SJSA1 (cell line): ENCODE results near the gene PPP1CB. TPM values are rescaled to one million over a fixed set of nuclear protein-coding genes. Genes with fewer than 3 reads are reported as not detected.

Experiments
- DNase-seq, 2 experiments: peaks; one replicate each; pipeline ENCODE4 v3.0.0-alpha.2; 2015 to 2020; ENCODE audit warnings: low spot score in 2 of 2, low read depth in 1 of 2
- H3K27ac ChIP-seq: fragments of 250-450 bp; sonication (Bioruptor Pico); 2 replicates; pipeline ENCODE4 v1.5.1; 2020; ENCODE audit warnings: mild to moderate bottlenecking, moderate library complexity
- H3K27me3 ChIP-seq: fragments of 250-450 bp; sonication (Bioruptor Pico); replicated peaks from 2 replicates; pipeline ENCODE4 v1.5.1; 2020; ENCODE audit warnings: mild to moderate bottlenecking, moderate library complexity
- H3K36me3 ChIP-seq: fragments of 250-450 bp; sonication (Bioruptor Pico); 2 replicates; pipeline ENCODE4 v1.5.1; 2020; ENCODE audit warnings: mild to moderate bottlenecking
- H3K4me1 ChIP-seq: fragments of 250-450 bp; sonication (Bioruptor Pico); replicated peaks from 2 replicates; pipeline ENCODE4 v1.6.1; 2021; ENCODE audit warnings: mild to moderate bottlenecking
- H3K4me3 ChIP-seq: fragments of 250-450 bp; sonication (Bioruptor Pico); 2 replicates; pipeline ENCODE4 v1.5.1; 2020; ENCODE audit warnings: mild to moderate bottlenecking
- H3K9me3 ChIP-seq: fragments of 250-450 bp; sonication (Bioruptor Pico); replicated peaks from 2 replicates; pipeline ENCODE4 v1.5.1; 2020; ENCODE audit warnings: mild to moderate bottlenecking
- total RNA-seq: library from RNA; depleted of rRNA; stranded (reverse); fragments of >200 nt; shearing (Covaris generic); gene quantifications from 2 replicates; pipeline ENCODE4 v1.2.3, GENCODE V29; 2014

PPP1CB gene
- total RNA-seq, 1 experiment from 2014 or later: 206 TPM

DNA sequence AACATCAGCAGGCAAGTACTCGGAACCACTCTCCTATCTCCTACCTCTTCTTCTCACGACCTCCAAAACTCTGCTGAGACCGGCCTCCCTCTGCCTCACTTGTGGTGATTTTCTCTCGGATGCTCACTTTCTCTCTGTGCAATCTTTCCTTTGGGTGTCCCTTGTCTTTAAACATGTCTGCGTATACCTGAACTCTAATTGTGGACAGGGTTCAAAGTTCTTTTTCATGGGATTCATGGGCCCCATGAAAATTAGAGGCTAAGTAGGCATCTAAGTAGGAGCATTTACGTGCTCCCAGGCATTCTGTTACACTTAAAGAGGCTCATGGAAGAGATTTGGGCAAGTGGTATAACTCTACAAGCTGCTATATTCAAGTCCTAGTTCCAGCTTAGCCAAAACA, 2.1 kb upstream of the PPP1CB start:
- Histone ChIP-seq H3K27me3 (no peaks in the 10 kb centered on the region), H3K36me3 (peaks cover 12% of the 10 kb centered on the region), H3K4me3 (no peak overlapping the region), H3K9me3 (no peaks in the 10 kb centered on the region), H3K27ac (no peak overlapping the region), H3K4me1 (peaks cover 18% of the 10 kb centered on the region)
- DNase-seq: no peak

DNA sequence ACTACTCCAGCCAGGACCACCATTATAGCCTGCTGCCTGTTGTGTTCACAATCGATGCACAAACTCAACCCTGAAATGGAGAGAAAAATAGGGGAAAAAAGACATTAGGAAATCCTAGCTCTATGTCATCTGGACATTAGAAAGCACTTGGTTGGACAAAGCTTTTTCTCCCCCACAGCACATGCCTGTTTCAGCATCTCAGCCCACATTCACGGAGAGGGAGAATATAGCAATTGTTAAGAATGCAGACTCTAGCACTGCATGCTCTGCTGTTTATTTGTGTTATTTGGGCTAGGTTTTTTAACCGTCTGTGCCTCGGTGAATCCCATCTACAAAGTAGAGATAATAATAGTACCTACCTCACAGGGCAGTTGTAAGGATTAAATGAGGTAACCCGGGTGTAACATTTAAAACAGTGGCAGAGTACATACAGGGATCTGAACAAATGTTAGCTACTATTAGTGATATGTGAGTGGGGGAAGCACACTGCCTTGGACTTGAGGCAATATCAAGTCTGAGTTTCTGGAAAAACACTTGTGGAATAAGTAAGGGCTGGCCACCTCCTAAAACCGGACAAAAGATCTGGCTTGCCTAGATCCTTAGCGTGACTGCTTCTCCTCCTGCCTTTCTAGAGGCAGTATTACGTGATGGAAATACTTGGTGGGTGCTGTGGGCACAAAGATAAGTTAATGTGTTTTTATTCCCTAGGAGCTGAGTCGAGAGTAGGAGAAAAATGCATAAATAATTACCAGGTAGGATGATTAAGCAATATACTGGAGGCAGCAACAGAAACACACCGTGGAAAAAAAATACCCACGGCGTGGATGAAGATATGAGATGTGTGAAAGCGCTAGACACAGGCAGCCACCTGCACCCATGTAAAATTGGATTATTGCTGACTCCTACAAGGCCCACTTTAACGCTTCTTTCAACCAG, 1.0 kb upstream of the PPP1CB start:
- no peaks in the 10 kb centered on the region for H3K27me3 ChIP-seq
- peak overlapping the region; percentile 94 for H3K4me3 ChIP-seq
- peak in 1 of 2 experiments; percentile 51 for DNase-seq
- peaks cover 12% of the 10 kb centered on the region for H3K36me3 ChIP-seq
- no peaks in the 10 kb centered on the region for H3K9me3 ChIP-seq
- H3K4me1 ChIP-seq: peaks cover 28% of the 10 kb centered on the region
- H3K27ac ChIP-seq: peak overlapping the region; percentile 95

DNA sequence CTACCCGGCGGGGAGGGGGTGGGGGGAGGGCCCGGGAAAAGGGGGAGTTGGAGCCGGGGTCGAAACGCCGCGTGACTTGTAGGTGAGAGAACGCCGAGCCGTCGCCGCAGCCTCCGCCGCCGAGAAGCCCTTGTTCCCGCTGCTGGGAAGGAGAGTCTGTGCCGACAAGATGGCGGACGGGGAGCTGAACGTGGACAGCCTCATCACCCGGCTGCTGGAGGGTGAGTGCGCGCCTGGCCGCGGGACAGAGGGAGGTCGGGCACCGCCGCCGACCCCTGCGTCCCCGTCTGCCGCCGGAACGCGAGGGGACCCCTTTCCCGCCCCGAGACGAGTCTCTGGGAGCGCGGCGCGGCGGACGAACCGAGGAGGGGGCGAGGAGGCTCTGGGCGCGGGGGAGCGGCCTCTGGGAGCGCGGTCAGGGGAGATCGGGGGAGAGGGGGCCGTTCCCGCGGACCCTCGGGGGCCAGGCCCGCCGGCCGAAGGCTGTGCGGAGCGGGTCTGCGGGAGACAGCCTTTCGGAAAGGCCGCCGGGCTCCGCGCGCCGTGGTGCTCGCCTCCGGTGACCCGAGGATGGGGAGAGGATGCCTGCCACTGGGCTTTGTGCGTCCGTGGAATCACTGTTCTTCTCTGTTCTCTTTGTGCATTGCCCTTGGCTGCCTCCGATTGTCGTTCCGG, 463 bp downstream of the PPP1CB start:
- Histone ChIP-seq H3K27me3 (no peaks in the 10 kb centered on the region), H3K4me1 (peaks cover 43% of the 10 kb centered on the region), H3K9me3 (no peaks in the 10 kb centered on the region), H3K27ac (peak overlapping the region; percentile 95), H3K4me3 (peak overlapping the region; percentile 94), H3K36me3 (peaks cover 12% of the 10 kb centered on the region)
- DNase-seq: peak in 1 of 2 experiments; percentile 46

DNA sequence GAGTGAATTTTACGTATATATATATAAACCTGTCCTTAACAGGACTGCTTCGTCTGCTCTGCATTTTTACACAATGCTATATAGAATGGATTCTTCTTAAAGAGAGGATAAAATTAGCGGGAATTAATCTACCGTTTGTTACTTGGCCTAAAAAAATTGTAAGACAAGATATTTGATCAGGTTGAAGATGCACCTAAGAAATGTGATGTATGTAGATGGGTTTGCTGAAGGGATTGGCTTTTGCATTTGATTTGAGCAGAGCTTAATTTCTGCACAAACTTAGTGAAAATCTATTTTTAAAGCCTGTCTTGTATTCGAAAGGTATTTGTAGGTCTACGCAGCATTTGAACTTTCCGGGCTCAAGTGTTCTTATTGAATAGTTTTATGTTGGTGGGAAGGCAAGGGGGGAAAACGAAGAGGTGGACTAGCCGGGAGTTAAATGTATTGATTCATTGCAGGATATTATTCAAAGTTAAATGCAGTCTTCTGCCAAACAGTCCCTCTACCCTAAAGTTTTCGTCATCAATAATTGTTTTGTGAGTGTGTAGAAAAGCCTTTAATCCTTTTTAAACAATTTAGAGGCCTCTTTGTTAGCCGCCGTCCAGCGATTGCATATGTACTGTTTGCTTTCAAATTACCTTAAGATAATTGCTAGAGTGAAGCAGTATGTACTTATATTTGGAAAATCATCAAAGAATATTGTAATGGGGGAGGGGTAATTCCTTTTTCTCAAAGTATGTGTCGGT, 1.2 kb downstream of the PPP1CB start:
- Histone ChIP-seq H3K27me3 (no peaks in the 10 kb centered on the region), H3K4me3 (peak overlapping the region; percentile 94), H3K4me1 (peaks cover 50% of the 10 kb centered on the region), H3K27ac (peak overlapping the region; percentile 95), H3K9me3 (no peaks in the 10 kb centered on the region), H3K36me3 (peaks cover 15% of the 10 kb centered on the region)
- DNase-seq: no peak

DNA sequence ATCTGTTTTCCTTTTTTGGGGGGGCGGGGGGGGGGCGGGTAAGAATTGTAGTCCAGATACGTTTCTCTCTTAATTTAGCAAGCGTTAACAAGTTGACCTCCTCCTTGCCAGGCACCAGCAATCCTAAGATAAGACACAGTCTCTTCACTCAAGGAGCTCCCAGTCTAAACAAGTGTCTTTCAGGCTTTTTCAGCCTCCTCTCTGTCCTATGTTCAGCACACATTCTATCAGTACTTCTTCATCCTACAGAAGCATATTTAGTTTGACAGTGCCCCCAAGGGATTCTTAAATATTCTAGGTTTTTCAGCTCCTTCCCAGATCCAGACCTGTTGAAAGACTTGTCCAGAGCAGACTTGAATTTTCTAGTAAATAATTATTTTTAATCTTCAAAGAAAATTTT, 2.7 kb downstream of the PPP1CB start:
- H3K4me1 ChIP-seq: peaks cover 50% of the 10 kb centered on the region
- DNase-seq: peak in 1 of 2 experiments; percentile 26
- H3K27ac ChIP-seq: 0 out of 2 replicates have a peak overlapping the region, but pooled peaks have one; percentile 21
- H3K27me3 ChIP-seq: no peaks in the 10 kb centered on the region
- H3K36me3 ChIP-seq: peaks cover 27% of the 10 kb centered on the region
- H3K9me3 ChIP-seq: no peaks in the 10 kb centered on the region
- no peak overlapping the region for H3K4me3 ChIP-seq

DNA sequence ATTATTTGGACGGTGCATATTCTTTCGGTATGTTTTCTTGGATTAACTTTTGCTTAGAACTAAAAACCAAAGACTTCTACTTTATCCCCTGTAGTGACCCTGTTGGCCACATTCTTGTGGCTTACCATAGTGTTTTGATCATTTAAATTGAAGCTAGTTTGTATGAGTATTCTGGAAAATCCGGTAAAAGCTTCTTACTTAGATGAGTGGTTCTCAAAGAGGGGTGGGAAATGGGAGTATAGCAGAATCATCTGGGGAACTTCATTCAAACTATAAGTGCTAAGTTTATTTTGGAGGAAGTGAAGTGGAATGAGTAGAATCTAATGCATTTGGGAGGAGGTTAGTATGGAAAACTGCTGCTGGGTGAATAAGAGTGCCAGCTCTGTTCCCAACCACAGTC, 3.8 kb downstream of the PPP1CB start:
- Histone ChIP-seq H3K27me3 (no peaks in the 10 kb centered on the region), H3K4me1 (peaks cover 43% of the 10 kb centered on the region), H3K4me3 (no peak overlapping the region), H3K9me3 (no peaks in the 10 kb centered on the region), H3K27ac (peak overlapping the region; percentile 21), H3K36me3 (peaks cover 33% of the 10 kb centered on the region)
- peak in 1 of 2 experiments; percentile 79 for DNase-seq

DNA sequence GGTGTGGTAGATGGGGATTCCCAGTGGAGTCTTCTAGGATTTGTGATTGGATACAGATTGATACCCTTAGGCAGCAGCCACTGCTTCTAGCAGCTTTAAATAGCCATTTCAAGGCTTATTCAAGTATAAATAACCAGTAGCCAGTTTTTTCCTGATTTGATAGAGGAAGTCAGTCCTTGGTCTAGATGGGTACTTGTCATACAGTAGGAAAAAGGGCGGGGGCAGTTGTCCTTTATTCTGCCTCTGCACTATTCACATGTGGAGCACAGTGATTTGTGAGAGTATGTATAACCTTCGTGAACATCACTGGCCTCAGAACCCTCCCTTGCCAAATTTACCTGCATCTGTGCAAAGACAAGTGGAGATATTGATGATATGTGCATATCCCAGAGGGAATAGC, 6.8 kb downstream of the PPP1CB start:
- no peaks in the 10 kb centered on the region for H3K9me3 ChIP-seq
- H3K4me1 ChIP-seq: peaks cover 35% of the 10 kb centered on the region
- peaks cover 34% of the 10 kb centered on the region for H3K36me3 ChIP-seq
- H3K27me3 ChIP-seq: no peaks in the 10 kb centered on the region
- DNase-seq: no peak
- no peak overlapping the region for H3K4me3 ChIP-seq
- H3K27ac ChIP-seq: no peak overlapping the region

DNA sequence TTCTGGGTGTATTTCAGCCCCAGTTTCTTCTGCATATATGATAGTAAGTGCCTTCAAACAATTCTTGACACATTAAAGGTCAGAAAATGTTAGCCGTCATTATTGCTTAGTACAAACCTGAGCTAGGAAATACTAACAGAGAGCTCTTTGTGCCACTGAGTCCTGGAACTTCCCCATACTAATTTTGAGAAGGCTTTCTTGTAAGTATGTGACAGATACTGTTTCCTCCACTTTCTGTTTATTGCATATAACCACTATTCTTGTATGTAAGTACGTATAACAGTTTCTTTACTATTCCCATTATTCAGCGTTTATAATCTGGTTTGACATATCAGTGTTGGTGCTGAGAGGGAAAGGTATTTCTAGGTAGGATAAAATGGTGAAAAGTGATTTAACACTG, 9.8 kb downstream of the PPP1CB start:
- Histone ChIP-seq H3K27ac (no peak overlapping the region), H3K36me3 (peaks cover 37% of the 10 kb centered on the region), H3K27me3 (no peaks in the 10 kb centered on the region), H3K4me1 (peaks cover 13% of the 10 kb centered on the region), H3K9me3 (no peaks in the 10 kb centered on the region), H3K4me3 (no peak overlapping the region)
- DNase-seq: no peak

DNA sequence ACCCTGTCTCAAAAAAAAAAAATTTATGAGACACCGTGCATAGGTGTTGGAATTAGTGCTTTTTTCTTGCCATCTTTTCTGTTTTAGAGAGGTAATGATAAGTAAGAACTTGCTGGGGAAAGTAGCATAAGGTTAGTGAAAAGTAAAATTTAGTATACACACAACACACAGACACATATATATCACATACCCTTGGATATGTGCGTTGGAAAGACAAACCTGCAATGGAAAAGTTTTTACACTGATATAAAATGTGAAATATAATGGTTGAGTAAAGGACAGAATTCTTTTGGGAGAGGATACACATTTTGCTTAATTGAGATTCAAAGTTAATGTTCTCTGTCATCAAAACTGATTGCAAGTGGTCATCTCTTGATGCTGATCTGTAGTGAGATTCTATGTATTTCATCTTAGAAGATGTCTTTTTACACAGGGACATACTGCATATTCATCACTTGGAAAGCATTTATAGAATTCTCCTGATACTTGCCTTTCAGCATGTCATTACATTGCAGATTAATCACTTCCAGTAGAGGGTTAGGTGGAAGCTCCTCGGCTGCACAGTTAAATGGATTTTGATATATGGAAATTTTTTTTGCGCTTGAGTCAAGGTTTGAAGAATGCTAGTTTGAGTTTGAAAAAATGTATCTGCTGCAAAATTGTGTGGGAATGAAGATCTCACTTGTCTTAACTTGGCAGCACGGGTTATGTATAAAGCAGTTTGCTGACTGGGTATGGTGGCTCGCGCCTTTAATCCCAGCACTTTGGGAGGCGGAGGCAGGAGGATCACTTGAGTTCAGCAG, 13.5 kb downstream of the PPP1CB start:
- Histone ChIP-seq H3K4me1 (peaks cover 10% of the 10 kb centered on the region), H3K4me3 (no peak overlapping the region), H3K27me3 (no peaks in the 10 kb centered on the region), H3K27ac (no peak overlapping the region), H3K9me3 (no peaks in the 10 kb centered on the region), H3K36me3 (peaks cover 32% of the 10 kb centered on the region)
- no peak for DNase-seq

DNA sequence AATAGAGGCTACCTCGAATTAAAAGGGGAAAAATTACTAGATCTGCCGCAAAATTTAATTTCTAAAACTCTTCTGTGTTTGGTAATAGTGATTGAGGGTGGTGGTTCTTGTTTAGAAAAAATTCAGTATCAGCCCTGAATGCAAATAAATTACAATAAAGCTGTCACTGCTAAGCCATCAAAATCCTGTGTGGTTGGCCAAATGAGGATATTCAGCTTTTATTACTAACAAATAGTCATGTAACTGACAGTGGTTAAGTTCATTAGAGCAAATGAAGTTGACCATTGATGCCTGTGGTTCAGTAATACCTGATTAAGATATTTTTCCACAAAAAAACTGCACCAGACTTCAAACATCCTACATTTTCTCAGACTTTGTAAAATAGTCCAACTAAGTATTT, 14.4 kb downstream of the PPP1CB start:
- Histone ChIP-seq H3K9me3 (no peaks in the 10 kb centered on the region), H3K4me3 (no peak overlapping the region), H3K4me1 (peaks cover 10% of the 10 kb centered on the region), H3K27ac (no peak overlapping the region), H3K36me3 (peaks cover 23% of the 10 kb centered on the region), H3K27me3 (no peaks in the 10 kb centered on the region)
- no peak for DNase-seq

DNA sequence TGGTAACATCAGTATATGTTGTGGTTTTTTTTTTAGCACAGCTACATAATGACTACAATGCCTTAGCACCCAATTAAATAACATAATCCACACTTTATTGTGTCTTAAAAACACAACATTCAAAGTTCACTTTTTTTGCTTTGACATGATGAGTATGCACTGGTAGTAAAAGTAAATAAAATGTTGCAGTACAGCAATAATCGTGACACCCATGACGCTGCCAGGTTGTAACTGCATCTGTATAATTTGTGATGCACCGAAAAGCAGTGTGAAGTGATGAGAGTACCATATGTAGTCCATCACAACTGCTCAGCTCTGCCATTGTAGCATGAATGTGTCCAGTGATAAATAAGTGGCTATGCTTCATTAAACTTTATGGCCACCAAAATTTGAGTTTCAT, 15.7 kb downstream of the PPP1CB start:
- H3K27me3 ChIP-seq: no peaks in the 10 kb centered on the region
- no peak overlapping the region for H3K27ac ChIP-seq
- no peak overlapping the region for H3K4me3 ChIP-seq
- peaks cover 10% of the 10 kb centered on the region for H3K4me1 ChIP-seq
- H3K9me3 ChIP-seq: no peaks in the 10 kb centered on the region
- peaks cover 16% of the 10 kb centered on the region for H3K36me3 ChIP-seq
- DNase-seq: no peak

DNA sequence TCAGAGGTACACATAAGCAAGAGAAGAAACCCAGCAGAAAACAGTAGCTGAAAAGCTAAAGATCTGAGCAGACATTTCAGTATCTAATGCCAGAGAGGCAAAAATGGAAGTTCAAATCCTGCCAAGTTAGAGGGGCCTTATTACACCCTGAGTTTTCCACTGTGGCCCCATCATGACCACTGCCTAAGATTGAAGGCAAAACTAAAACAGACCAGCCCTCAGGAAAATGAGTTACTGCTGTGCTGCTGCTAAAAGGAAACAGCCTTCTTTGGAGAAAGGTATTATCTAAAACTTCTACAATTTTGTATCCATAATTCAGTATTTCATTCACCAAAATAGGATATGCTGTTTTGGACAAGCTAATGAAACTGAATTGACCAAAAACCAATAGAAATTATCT, 16.8 kb downstream of the PPP1CB start:
- Histone ChIP-seq H3K27ac (no peak overlapping the region), H3K4me1 (peaks cover 10% of the 10 kb centered on the region), H3K9me3 (no peaks in the 10 kb centered on the region), H3K4me3 (no peak overlapping the region), H3K27me3 (no peaks in the 10 kb centered on the region), H3K36me3 (peaks cover 16% of the 10 kb centered on the region)
- DNase-seq: no peak

DNA sequence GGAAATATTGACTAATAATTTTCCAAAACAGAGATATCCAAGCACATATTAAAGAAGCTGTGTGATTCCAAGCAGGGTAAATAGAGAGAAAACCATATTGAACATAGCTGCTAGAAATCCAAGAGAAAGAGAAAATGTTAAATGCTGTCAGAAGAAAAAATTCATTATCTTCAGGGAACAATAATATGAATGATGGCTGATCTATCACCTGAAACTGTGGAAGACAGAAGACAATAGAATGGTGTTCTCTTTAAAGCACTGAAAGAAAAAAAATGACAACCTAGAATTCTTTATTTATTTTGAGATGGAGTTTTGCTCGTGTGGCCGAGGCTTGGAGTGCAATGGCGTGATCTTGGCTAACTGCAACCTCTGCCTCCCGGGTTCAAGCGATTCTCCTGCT, 17.3 kb downstream of the PPP1CB start:
- no peak for DNase-seq
- no peaks in the 10 kb centered on the region for H3K27me3 ChIP-seq
- no peak overlapping the region for H3K4me3 ChIP-seq
- H3K4me1 ChIP-seq: peaks cover 10% of the 10 kb centered on the region
- no peak overlapping the region for H3K27ac ChIP-seq
- no peaks in the 10 kb centered on the region for H3K9me3 ChIP-seq
- H3K36me3 ChIP-seq: peaks cover 16% of the 10 kb centered on the region
